IPS-18a (cell line): Measurements from ENCODE around the gene DNAJC8.

ENCODE experiments used
- H3K27ac ChIP-seq: one replicate; pipeline ENCODE4 v1.5.1; 2013; ENCODE audit warnings: low read length
- H3K27me3 ChIP-seq: one replicate; pipeline ENCODE4 v1.6.1; 2013; ENCODE audit warnings: mild to moderate bottlenecking, low read length; ENCODE audit not compliant: control insufficient read depth, insufficient read depth
- H3K36me3 ChIP-seq: one replicate; pipeline ENCODE4 v1.6.1; 2013; ENCODE audit warnings: low read depth, low read length; ENCODE audit not compliant: control insufficient read depth
- H3K4me1 ChIP-seq: one replicate; pipeline ENCODE4 v1.6.1; 2013; ENCODE audit warnings: low read depth, low read length; ENCODE audit not compliant: control insufficient read depth
- H3K4me3 ChIP-seq: one replicate; pipeline ENCODE4 v1.5.1; 2013; ENCODE audit warnings: low read length
- H3K9ac ChIP-seq: one replicate; pipeline ENCODE4 v1.6.1; 2013; ENCODE audit warnings: mild to moderate bottlenecking, low read length, moderate library complexity
- H3K9me3 ChIP-seq: one replicate; pipeline ENCODE4 v1.6.1; 2013; ENCODE audit warnings: low read depth, low read length; ENCODE audit not compliant: control insufficient read depth

Gene DNAJC8, protein sequence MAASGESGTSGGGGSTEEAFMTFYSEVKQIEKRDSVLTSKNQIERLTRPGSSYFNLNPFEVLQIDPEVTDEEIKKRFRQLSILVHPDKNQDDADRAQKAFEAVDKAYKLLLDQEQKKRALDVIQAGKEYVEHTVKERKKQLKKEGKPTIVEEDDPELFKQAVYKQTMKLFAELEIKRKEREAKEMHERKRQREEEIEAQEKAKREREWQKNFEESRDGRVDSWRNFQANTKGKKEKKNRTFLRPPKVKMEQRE

DNA sequence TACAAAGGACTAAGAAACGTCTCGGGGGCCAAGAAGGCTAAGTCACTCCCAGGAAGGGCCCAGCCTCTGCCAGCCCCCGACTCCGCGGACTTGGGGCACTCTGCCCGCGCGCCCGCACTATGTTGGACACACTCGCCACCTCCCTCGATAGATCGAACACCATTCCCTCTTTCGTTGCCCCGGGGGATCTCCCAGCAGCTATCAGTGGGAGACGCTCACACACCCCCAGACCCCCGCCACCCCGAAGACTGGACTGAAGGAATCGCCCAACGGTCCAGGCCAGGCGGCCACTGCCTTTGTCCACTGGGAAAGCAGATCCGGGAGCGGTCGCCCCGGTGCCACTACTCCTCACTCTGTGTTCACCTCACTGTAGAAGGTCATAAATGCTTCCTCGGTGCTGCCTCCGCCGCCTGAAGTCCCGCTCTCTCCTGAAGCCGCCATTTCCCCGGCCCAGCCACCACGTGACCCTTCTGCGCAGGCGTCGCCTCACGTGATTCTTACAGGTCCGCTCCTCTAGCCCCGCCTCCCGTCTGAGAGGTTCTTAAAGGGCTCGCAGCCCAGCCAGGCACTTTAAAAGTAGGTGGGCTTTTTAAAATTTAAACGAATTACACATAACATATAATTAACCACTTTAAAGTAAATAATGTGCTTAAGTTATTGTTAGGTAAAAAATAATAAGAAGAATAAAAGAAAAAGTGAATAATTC is at the start of gene DNAJC8:
TSS of gene DNAJC8 (minus strand) at position 472 of the 706 bp plus-strand sequence. CDS start at position 441, 31 bp downstream.
- peaks cover 27% of the 10 kb centered on the region for H3K36me3 ChIP-seq
- peak within 1 kb of the TSS; percentile 96 for H3K9ac ChIP-seq
- H3K4me1 ChIP-seq: peaks cover 6% of the 10 kb centered on the region
- no peaks in the 10 kb centered on the region for H3K9me3 ChIP-seq
- peak within 1 kb of the TSS; percentile 68 for H3K27ac ChIP-seq
- no peaks in the 10 kb centered on the region for H3K27me3 ChIP-seq
- H3K4me3 ChIP-seq: peak within 1 kb of the TSS; percentile 82

DNA sequence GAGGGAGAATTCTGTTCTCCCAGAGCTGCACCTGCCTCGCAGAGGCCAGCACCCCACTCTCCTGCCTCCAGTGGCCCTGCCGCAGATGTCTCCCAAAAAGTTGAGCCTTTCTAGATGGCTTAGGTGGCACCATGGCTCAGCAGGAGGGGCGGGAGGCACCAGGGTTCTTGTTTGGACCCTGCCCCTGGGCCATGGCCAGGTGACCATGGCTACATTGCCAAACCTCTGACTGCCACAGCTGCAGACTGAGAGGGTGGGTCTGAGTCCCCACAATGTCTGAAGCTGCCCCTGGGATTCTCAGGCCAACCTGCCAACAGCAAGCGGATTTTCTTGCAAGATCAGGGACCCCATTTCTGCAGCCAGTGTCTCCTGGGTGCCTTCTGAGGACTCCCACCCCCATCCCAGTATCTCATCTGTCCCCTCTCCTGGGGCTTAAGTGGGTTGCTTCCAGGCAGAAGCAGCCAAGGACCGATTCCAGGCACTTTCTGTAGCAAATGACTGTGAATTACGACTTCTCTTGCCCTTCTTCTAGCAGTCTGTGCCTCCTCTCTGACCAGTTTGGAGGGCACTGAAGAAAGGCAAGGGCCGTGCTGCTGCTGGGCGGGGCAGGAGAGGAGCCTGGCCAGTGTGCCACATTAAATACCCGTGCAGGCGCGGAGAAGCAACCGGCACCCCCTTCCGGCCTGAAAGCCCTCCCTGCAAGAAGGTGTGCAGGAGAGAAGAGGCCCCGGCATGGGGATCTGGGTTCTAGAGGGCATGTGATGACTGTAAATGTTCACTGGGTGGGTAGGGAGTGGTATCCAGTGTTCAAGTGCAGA is 49.0 kb upstream of the DNAJC8 start:
- Histone ChIP-seq H3K9me3 (no peaks in the 10 kb centered on the region), H3K9ac (no peak overlapping the region), H3K4me1 (no peaks in the 10 kb centered on the region), H3K4me3 (no peak overlapping the region), H3K36me3 (peaks cover 53% of the 10 kb centered on the region), H3K27me3 (no peaks in the 10 kb centered on the region), H3K27ac (no peak overlapping the region)

DNA sequence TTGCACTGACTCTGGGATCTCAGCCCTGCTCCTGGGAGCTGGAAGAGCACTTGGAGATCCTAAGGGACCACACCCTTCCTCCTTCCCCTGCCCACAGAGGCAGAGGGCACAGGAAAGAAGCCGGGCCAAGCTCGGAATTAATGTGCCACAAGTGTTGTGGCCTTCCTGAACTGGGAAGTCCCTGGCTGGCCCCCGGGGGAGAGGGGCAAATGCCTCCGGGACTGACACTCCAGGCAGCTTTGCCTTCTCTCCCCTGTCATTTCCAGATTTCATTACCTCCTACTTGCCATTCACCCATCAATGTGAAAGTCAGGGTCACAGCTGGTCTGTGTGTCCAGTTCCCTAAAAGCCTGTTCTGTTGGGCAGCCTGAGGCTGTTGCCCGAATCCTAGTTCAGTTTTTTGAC is 48.1 kb upstream of the DNAJC8 start:
- Histone ChIP-seq H3K27me3 (no peaks in the 10 kb centered on the region), H3K36me3 (peaks cover 53% of the 10 kb centered on the region), H3K9ac (no peak overlapping the region)

DNA sequence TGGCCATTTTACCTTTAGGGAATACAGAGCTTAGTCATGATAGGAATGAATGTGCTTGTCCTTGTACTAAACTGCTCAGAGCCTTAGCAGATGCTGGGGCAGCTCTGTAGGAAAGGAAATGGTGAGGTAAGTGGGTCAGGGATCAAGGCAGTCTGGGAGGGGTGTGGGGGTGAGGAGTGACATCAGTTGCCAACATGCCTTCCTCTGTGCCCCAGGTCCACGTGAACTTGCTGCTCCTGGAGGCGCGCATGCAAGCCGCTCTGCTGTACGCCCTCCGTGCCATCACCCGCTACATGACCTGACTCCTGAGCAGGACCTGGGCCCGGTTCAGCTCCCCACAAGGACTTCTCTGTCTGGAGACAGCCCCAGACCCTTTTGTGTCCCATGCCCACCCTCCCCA is 47.7 kb upstream of the DNAJC8 start:
- no peak overlapping the region for H3K9ac ChIP-seq
- no peaks in the 10 kb centered on the region for H3K9me3 ChIP-seq
- H3K4me3 ChIP-seq: no peak overlapping the region
- peaks cover 53% of the 10 kb centered on the region for H3K36me3 ChIP-seq
- H3K4me1 ChIP-seq: no peaks in the 10 kb centered on the region
- H3K27me3 ChIP-seq: no peaks in the 10 kb centered on the region
- no peak overlapping the region for H3K27ac ChIP-seq

More for the DNA sequence above, 48.1 kb upstream of the DNAJC8 start:
- Histone ChIP-seq H3K4me3 (no peak overlapping the region), H3K4me1 (no peaks in the 10 kb centered on the region), H3K9me3 (no peaks in the 10 kb centered on the region), H3K27ac (no peak overlapping the region)

DNA sequence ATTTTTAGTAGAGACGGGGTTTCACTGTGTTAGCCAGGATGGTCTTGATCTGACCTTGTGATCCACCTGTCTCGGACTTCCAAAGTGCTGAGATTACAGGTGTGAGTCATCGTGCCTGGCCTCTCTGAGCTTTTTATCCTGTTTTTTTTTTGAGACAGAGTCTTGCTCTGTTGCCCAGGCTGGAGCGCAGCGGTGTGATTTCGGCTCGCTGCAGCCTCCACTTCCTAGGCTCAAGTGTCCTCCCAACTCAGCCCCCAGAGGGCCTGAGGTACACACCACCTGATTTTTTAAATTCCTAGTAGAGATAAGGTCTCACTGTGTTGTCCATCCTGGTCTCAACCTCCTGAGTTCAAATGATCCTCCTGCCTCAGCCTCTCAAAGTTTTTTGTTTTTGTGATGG is 46.9 kb upstream of the DNAJC8 start:
- no peak overlapping the region for H3K4me3 ChIP-seq
- peaks cover 59% of the 10 kb centered on the region for H3K36me3 ChIP-seq
- H3K4me1 ChIP-seq: no peaks in the 10 kb centered on the region

DNA sequence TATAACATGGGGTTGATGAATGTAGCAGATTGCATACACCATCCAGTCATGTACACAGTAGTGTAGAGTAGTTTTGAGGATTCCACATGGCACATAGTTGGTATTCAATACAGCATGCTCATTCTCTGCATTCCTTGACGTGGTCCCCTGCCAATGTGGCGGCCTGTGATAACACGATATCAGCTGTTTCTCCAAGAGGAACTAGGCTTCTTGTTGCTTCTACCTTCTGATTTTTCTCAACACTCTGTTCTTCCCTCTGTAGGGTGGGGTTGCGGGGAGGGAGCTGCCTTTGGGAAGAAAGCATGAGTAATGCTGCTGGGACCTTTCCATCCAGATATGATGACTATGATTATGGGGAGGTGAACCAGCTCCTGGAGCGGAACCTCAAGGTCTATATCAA is 45.9 kb upstream of the DNAJC8 start:
- peaks cover 68% of the 10 kb centered on the region for H3K36me3 ChIP-seq

More for the DNA sequence above, 46.9 kb upstream of the DNAJC8 start:
- H3K27ac ChIP-seq: no peak overlapping the region
- H3K9me3 ChIP-seq: no peaks in the 10 kb centered on the region
- no peak overlapping the region for H3K9ac ChIP-seq
- H3K27me3 ChIP-seq: no peaks in the 10 kb centered on the region

DNA sequence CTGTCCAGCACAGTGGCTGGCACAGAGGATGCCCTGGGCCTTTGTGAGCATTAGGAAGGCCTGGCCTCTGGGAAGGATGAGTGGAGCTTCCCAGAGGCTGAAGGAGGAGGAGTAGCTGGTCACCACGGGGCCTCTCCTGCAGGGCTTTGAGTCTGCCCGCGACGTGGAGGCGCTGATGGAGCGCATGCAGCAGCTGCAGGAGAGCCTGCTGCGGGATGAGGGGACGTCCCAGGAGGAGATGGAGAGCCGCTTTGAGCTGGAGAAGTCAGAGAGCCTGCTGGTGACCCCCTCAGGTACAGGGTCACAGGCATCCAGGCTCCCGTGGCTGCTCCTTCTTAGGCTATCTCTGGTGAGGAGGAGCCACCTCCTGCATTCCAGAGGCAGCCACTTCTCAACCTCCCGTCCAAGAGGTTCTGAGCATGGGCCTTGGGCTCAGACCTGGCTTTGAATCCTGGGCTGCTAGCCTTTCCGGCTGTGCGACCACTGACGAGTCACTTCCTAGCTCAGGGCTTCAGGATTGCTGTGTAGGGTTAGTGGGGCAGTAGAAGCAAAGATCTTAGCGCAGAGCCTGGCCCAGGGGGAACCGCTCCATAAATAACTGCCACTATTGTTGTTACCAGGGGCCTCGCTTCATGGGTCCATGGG is 40.5 kb upstream of the DNAJC8 start:
- Histone ChIP-seq H3K27ac (no peak overlapping the region), H3K9ac (no peak overlapping the region), H3K4me1 (no peaks in the 10 kb centered on the region), H3K4me3 (no peak overlapping the region), H3K9me3 (no peaks in the 10 kb centered on the region), H3K36me3 (peaks cover 47% of the 10 kb centered on the region), H3K27me3 (no peaks in the 10 kb centered on the region)

More for the DNA sequence above, 45.9 kb upstream of the DNAJC8 start:
- Histone ChIP-seq H3K4me1 (no peaks in the 10 kb centered on the region), H3K9me3 (no peaks in the 10 kb centered on the region), H3K4me3 (no peak overlapping the region), H3K27ac (no peak overlapping the region), H3K27me3 (no peaks in the 10 kb centered on the region), H3K9ac (no peak overlapping the region)

DNA sequence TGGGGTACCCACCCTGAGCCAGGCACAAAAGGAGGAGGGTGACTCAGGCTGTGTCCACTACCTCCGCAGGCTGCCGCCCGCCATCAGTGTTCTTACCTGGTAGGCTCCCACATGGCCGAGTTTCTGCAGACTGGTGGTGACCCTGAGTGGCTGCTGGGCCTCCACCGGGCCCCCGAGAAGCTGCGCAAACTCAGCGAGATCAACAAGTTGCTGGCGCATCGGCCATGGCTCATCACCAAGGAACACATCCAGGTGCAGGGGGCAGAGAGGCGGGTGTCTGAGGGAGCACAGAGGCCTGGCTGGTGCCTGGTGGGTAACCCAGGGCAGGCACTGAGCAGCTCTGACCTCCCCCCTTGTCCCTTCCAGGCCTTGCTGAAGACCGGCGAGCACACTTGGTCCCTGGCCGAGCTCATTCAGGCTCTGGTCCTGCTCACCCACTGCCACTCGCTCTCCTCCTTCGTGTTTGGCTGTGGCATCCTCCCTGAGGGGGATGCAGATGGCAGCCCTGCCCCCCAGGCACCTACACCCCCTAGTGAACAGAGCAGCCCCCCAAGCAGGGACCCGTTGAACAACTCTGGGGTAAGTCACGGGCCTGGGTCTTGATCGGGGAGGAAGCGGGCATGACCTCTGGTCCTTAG is 39.5 kb upstream of the DNAJC8 start:
- Histone ChIP-seq H3K27ac (no peak overlapping the region), H3K9me3 (no peaks in the 10 kb centered on the region), H3K4me3 (no peak overlapping the region), H3K27me3 (no peaks in the 10 kb centered on the region), H3K36me3 (peaks cover 40% of the 10 kb centered on the region), H3K9ac (no peak overlapping the region), H3K4me1 (peaks cover 2% of the 10 kb centered on the region)

DNA sequence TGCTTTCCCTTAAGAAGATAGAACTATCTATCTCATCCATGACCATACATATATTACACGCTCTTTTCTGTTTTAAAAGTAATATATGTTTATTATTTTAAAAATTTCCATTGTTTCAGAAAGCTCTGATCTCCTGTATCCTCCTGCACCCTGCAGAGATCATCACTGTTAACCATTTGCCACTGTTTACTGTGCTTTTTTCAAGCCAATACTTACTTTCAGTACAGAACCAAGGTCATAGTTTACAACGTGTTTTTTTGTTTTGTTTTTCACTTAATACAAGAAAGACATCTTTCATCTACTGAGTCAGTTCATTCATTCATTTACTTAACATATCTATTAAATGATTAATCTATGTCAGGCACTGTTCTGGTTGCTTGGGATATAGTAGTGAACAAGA is 36.7 kb upstream of the DNAJC8 start:
- peaks cover 32% of the 10 kb centered on the region for H3K36me3 ChIP-seq
- H3K27ac ChIP-seq: no peak overlapping the region
- H3K4me1 ChIP-seq: peaks cover 11% of the 10 kb centered on the region
- H3K27me3 ChIP-seq: no peaks in the 10 kb centered on the region
- no peak overlapping the region for H3K4me3 ChIP-seq
- no peak overlapping the region for H3K9ac ChIP-seq
- no peaks in the 10 kb centered on the region for H3K9me3 ChIP-seq

DNA sequence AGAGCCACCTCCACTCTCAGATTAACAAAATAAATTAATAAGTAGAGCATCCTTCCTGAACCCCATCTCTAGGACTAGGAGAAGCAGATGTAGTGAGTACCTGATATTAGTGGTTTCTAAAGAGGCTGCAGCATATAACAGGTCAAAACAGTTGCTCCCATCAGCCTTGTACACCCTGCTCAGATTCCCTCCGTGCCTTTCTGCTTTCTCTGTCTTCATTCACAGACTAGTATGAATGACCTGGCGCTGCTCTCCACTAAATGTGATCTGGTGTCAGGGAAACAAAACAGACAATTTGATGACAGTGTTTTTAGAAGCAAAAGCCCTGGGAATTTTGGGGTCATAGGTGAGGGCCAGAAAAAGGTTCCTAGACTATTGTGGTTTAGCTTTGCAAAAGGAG is 34.8 kb upstream of the DNAJC8 start:
- peaks cover 11% of the 10 kb centered on the region for H3K4me1 ChIP-seq
- no peaks in the 10 kb centered on the region for H3K9me3 ChIP-seq
- peaks cover 15% of the 10 kb centered on the region for H3K36me3 ChIP-seq
- no peak overlapping the region for H3K27ac ChIP-seq
- no peak overlapping the region for H3K9ac ChIP-seq
- no peaks in the 10 kb centered on the region for H3K27me3 ChIP-seq
- H3K4me3 ChIP-seq: no peak overlapping the region

DNA sequence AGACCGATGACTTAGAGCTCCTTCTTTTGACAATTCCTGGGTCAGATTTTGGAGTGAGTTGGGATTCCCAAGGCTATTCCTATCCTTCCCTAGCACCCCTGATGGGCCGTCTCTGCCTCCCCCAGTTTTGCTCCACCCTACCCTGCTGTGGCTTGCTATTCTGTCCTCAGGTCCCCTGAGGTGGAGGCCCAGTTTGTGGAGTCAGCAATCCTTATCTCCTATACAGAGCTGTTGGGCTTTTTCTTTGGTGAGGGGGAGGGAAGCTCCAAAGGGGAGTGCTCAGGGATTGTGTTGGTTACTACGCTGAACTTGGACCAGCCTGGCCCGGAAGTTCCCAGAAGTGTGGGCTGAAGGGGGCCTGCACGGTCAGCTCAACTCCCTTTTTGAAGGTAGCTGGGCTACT is 34.1 kb upstream of the DNAJC8 start:
- H3K9ac ChIP-seq: no peak overlapping the region
- no peaks in the 10 kb centered on the region for H3K9me3 ChIP-seq
- H3K4me1 ChIP-seq: peaks cover 11% of the 10 kb centered on the region
- no peak overlapping the region for H3K27ac ChIP-seq
- no peak overlapping the region for H3K4me3 ChIP-seq
- H3K27me3 ChIP-seq: no peaks in the 10 kb centered on the region
- H3K36me3 ChIP-seq: peaks cover 9% of the 10 kb centered on the region
